GM12872 (cell line): ENCODE data around the gene DPP10.

ENCODE experiments used
- TF ChIP-seq, protein P1 (sequence below): IDR thresholded peaks from 3 replicates; pipeline ENCODE4 v1.5.1; 2011; ENCODE audit warnings: low read depth, mild to moderate bottlenecking, low read length, moderate library complexity; ENCODE audit not compliant: insufficient read depth

Gene DPP10

DNA sequence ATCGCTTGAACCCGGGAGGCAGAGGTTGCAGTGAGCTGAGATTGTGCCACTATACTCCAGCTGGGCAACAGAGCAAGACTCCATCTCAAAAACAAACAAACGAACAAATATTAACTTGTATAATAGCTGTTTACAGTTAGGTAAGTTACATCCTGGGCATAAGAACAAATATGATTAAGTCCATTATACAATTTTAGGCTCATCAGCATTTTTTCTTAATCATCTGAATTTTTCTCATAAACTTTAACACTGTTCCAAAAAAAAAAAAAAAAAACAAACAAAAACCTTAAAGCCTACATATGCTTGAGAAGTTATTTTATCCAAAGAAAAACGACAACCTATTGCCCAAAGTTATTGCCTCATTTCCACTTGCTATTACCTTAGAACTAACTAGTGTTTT is 1042.5 kb downstream of the DPP10 start:
- TF ChIP-seq, protein P1, sequence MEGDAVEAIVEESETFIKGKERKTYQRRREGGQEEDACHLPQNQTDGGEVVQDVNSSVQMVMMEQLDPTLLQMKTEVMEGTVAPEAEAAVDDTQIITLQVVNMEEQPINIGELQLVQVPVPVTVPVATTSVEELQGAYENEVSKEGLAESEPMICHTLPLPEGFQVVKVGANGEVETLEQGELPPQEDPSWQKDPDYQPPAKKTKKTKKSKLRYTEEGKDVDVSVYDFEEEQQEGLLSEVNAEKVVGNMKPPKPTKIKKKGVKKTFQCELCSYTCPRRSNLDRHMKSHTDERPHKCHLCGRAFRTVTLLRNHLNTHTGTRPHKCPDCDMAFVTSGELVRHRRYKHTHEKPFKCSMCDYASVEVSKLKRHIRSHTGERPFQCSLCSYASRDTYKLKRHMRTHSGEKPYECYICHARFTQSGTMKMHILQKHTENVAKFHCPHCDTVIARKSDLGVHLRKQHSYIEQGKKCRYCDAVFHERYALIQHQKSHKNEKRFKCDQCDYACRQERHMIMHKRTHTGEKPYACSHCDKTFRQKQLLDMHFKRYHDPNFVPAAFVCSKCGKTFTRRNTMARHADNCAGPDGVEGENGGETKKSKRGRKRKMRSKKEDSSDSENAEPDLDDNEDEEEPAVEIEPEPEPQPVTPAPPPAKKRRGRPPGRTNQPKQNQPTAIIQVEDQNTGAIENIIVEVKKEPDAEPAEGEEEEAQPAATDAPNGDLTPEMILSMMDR, result no peak

DNA sequence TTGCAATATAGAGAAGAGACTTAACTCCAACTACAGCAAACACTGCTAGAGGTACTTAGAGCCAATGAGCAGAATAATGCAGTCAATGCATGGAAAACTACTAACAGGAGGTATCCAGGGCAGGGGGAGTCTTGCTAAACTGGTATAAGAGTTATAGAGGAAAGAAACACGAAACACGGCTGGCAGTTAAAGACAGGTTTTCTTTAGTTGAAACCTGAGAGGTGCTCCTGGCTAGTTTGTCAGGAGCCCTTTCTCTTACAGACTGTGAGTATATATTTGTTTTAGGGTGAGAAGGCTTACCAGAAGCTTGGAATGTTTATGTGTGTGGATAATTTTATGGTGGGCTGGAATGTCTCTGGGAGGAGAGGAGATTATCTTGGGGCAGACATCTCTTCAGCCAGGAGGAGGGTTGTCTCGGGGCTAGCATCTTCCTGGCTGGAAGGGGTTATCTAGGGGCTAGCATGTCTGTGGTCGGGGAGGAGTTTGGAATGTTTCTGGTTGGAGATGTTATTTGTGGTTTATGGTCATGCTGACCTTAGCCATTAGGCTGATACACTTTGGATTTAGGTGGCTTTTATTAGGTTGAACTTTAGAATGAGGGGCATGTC is 1048.8 kb downstream of the DPP10 start:
- TF ChIP-seq, protein P1, result no peak

DNA sequence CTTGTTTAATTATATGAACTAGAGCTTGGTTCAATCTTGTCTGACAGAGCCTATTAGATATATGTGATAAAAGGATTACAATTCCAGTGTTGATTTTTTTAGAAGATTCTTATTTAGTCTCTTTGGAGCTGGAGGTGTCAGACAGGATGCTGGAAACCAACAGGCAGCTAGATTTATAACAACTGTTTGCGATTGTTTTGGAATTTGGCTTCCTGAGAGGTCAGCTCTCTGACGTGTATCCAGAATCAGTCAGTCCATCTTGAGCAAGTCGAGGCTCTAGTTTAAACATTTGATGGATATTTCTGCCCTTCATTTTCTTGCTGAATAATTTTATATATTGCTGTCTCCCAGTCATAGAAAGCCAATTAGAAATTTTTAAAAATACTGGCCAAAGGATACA is 1062.9 kb downstream of the DPP10 start:
- TF ChIP-seq, protein P1, result no peak

DNA sequence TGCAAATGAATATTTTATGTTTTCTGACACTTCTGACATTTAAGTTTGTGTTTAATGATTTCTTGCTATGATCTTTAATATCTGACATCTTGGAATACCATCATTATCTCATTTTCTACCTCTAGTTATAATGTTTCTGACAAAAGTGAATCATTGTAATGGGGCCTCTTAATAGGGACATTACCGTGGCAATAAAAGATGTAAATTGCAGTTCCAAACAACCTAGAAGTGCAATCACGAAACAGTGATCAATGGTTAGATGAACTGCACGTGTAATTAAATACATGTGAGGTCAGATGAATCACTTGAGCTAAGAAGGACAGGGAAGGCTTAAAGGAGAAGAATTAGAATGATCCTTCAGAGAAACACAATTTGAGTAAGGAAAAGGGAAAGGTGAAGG is 1078.3 kb downstream of the DPP10 start:
- TF ChIP-seq, protein P1, result no peak

DNA sequence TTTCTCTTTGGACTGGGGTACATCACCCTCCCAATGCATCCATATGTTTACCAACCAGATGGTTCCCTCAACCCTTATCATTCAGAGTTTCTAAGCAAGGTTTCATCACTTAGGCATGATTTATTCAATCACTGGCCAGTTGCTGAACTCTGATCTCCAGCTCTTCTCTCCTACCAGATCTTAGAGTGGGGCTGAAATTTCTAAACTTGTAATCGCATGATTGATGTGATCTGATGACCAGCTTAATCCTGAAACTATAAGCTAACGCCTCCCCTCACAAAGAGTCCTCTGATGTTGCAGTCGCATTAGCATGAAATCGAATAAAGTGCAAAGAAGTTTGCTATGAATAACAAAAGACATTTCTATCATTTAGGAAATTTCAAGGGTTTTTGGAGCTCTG is 1082.0 kb downstream of the DPP10 start:
- TF ChIP-seq, protein P1, result no peak

DNA sequence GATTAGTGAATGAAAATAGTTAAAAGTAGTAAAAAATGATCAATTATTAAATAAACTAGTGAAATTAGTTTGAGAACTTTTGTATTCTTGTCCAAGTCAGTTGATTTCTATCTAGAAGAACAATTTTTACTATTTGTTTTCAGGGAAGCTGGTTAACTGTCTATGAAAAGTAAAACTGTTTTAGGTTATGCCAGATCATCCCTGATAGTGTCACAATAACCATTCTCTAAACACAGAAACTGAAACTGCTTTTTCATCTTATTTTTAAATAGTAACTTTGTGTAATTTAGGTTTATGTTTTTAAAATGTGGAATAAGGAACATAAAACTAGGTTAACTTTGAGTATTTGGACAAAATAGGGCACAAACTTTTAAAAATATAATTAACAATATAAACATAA is 1087.2 kb downstream of the DPP10 start:
- TF ChIP-seq, protein P1, result no peak

DNA sequence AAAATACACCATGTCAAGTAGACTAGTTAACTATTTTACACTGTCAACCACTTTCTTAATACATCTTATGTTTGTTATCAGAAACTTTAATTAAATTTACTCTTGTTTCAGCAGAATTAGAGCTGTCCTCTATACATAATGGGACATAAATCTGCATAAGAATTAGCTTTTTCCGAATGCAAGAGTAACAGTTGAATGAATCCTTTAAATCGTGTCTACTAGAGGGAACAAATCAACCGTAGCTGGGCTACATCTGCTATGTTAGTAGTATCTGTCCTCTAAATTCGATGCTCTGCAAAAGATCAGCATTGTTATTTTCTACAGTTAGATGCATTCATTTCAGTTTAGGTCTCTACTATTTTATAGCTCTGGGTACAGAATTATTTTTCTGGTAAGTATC is 1090.6 kb downstream of the DPP10 start:
- TF ChIP-seq, protein P1, result no peak
